Hindlimb muscle (tissue), 1 donor: ENCODE results near the gene FBLN1. TPM values are rescaled to one million over a fixed set of nuclear protein-coding genes. Genes with fewer than 3 reads are reported as not detected.
"Not testable (repeated sequence)": the region's sequence is repeated elsewhere in the genome, so short reads cannot be mapped to it uniquely, and the experiment has no call there.

ENCODE experiments used
- DNase-seq: peaks from one replicate; pipeline ENCODE4 v3.0.0-alpha.2; 2013
- polyA plus RNA-seq: library from polyadenylated mRNA; unstranded; fragments of 120-200 nt; gene quantifications from one replicate; pipeline ENCODE4 v1.2.1, GENCODE V29; 2013; ENCODE audit not compliant: insufficient read length

Gene FBLN1
- polyA plus RNA-seq, 1 donor = 134 TPM

DNA sequence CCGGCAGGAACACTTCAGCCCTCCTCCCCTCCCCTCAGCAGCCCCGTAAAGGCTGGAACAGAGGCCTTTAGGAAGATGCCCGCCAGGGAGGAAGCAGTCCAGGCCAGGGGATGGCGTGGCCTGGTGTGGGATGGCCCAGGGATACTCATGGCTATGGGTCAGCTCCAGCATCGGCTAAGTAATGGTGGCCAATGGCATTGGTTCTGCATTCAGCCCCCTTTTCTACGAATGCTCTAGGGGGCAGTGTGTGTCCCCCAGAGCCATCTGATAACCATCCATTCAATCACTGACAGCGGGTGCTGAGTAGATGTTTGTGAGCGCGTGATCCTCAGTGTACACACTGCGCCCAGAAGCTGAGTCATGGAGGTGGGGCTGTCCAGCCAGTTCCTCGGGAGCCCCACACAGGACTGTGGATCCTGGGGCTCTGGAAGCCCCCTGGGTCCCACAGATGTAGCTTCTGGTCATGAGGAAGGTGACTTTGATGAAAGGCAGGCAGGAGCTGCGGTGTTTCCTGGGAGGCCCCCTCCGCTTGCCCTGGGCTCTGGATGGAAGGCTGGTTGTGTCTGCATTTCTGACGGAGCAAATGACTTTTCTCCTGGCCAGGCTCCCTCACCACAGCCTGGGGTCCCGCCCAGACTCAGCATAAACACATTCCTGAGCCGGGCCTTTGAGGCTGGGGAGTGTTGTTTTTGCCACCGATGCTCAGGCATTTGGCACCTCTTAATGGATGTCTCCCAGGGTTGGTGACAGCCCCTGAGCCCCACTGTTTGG lies 46.5 kb downstream of the FBLN1 start:
- DNase-seq = no peak

DNA sequence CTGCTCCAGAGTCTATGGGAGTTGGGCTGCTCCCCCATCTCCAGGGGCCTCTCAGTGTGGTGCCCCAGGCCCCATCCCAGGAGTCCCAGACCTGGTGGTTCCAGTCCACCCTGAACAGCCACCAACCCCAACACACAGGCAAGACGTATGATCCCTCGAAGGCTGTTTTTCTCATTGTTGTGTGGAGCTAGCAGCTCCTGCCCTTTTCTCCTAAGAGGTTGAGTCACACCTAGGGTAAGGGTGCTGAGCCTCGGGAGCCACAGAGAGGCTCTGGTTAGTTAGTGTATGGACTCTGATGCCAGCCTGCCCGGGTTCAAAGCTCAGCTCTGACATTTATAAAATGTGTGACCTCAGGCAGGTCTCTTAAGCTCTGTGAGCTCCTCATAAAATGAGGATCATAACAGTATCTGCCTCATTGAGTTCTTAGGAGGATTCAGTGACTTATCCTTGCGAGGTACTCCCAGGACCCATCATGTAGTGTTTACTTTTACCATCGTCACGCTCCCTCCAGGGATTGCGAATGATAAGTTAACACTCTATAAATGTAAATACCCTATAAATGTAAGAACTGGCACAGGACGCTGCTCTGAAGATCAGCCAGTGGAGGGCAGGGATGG lies 47.2 kb downstream of the FBLN1 start:
- DNase-seq = no peak

DNA sequence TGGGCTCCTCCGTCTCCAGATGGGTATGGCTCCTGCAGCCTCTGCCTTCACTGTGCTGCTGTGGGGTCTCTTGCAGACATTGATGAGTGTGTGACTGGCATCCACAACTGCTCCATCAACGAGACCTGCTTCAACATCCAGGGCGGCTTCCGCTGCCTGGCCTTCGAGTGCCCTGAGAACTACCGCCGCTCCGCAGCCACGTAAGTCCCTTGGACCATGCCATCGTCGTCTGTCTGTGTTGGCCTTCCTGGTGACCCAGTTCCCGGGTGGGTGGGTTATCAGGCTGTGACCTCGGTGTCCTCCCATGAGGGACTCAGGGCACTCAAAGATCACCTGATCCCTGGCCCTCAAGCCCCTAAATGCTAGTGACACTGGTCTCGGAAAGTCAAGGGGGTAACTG lies 47.7 kb downstream of the FBLN1 start:
- DNase-seq = no peak

DNA sequence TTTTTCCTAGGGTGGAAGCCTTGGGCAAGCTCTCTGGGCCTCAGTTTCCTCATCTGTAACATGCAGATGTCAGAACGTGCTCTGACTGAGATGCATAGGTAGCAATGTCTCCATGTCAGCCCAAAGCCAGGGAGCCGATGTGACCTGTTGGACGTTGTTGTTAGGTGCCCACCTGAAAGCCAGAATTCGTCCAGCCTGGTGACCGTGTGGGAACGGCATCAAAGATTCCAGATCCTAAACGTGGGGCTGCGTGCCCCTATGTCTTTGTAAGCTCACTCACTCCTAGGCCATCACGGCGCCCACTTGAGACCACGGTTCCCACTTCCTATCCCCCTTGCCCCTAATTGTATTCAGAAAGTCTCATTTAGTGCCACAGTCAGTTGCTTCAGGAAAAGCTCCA lies 48.2 kb downstream of the FBLN1 start:
- no peak for DNase-seq

DNA sequence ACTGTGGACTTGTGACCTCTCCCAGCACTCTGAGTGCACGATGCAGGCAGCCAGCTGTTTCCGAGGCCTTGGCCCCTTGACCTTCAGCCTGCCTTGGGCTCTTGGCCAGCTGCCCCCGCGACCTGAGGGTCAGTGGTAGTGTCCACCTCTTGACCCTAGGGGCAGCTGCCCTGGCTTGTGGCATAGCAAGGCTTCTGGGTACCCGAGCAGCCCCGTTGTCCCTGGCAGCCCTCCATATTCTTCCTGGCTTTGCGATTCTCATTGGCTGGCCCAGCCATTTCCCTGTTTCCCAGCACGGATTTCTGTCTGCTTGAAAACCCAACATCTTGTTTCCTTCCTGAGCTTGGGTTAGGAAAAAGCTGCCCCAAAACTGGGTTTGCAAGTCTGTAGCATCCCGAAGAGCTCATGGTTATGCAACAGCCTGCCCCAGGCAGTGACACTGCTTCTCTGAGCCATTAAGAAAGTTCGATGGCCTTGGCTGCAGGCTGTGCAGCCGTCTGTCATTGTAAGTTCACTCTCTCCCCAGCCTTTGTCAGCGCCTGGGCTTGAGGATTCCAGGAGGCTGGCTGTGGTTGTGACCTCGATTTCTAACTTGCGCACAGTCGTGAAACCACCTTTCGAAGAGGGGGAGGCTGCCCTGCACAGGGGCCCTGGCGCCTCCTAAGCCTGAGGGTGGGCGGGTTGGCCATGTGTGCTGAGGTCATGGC lies 48.8 kb downstream of the FBLN1 start:
- DNase-seq = no peak

DNA sequence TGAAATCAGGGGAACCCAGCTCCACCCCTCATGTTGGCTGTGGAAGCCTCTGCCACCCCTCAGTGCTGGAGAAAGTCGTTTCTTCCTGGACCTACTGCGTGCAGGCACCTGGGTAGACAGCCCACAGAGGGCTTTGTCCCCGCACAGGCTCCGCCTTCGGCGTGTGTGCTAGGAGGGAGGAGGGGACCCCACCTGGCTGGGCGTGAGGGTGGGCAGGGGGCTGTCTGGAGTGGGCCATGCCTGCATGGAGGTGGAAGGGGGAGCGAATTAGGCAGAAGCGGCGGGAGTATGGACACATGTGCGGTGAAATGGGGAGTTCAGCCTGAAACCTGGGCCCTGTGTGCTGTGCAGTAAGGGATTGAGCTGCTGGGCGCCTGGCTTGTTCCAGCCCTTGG lies 49.3 kb downstream of the FBLN1 start:
- DNase-seq = no peak

DNA sequence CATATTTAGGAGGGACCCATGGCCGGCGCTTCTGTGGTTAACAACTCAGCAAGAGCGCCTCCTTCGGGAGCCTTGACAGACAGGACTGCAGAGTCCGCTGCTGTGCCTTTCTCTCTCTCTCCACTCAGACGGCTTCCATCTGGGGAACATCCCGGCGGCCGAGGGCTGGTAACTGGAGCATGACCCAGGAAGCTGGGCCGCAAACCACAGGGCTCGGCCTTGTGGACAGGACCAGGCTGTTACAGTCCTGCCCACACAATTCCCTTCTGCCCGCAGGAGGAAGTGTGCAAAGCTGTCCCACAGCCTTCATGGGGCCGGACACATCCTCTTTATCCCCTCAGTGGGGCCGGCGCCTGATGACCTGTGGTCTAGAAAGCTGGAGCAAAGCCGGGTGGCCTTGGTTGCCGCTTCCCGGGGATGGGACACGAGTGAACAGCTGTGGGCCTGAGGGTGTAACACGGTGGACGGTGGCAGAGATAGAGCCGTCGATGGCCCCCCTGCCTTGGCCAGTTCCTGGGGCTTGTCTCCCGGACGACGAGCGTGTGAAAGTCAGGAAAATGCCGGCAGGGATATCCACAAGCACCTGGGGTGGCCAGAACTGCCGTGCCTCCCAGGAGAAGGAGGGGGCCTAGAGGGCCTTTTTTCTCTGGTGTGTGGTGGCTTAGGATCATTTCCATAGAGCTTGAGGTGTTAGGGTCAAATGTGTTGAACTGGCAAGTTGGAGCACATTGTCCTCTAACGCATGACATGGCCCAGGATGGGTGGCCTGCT lies 50.1 kb downstream of the FBLN1 start:
- DNase-seq = peak; percentile 50

DNA sequence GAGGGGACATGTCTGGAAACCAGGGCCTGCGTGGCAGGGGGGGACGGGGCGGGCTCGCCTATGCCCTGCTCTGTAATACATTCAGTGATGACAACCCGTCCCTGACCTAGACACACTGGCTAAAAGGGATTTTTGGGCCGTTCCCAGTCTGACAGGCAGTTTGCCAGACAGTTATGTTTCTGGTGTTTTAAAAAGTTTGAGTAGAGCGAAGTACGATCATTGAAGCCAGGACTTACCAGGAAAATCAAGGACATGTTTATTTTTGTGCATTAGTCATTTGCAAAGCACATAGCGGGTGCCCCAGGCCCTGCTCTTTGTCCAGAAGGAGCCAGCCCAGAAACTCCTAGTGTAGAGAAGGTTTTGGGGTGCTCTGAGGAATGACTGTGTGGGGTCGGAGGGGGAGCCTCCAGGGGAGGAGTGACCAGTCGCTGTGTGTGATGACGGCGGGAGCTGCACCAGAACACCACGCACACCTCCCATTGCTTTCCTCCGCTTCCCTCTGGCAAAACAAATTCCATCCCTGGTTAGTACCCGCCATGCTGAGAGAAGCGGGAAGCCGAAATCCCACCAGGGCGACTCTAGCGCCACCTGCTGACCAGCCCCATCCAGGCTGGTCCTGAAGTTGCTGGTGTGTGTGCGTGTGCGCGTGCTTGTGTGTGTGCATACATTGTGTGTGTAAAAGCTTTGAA lies 50.8 kb downstream of the FBLN1 start:
- peak; percentile 87 for DNase-seq

DNA sequence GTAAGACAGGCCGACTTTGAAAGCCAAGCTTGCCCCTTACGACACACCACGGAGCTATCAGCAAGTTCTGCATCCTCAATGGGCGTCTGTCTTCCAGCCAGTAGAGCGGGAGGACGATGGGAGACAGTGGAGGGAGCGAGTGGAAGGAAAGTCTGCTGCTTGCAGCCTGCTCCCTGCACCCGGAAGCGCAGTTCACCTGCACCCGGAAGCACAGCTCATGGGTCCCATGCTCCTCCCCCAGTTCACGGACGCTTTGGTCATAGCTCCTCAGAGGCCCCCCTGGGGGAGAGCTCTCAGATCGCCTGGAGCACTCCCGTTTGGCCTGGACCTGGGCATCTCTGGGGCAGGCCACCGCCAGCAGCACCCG lies 51.3 kb downstream of the FBLN1 start:
- no peak for DNase-seq

DNA sequence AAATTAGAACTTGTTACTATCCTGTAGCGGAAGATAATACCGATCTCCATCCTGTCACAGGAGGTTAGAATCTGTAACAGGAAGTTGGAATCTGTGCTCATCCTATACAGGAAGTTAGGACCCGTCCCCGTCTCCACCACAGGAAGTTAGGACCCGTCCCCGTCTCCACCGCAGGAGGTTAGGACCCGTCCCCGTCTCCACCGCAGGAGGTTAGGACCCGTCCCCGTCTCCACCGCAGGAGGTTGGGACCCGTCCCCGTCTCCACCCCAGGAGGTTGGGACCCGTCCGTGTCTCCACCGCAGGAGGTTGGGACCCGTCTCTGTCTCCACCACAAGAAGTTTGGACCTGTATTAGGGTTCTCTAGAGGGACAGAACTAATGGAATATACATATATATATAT lies 52.2 kb downstream of the FBLN1 start:
- no peak for DNase-seq

DNA sequence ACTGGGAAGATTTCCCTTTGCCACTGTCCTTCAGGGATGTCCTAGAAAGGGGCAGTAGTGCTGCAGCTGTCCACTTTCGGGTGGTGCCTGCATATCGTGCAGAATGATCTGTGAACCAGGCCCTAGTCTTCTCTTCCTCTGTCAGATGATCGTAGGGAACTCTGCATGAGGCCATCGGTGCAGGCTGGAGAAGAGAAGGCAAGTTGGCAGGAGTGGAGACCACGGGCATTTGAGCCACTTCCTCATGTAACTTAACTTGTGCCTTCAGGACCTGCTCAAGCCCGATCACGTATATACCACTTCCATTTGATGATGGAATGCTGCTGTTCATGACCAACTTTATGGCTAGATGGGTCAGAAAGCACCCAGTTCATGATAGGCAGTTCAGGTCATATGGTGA lies 55.2 kb downstream of the FBLN1 start:
- DNase-seq = not testable (repeated sequence)

DNA sequence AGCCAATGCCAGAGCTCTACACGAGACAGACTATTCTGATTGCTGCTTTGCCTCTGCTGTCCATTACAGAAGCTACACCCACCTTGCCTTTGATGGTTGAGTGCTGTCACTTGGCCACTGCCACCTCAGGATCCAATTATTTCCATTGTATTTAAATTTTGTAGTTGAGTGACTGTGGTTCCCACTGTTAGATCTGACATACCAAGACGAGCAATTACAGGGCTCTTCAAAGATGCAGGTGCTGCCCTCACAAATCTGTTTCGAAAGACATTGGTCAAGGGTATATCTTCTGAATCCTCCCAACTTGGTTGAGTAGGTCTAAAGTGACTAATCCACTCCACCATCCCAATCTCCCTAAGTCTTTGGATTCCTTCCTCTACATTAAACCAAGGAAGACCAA lies 57.4 kb downstream of the FBLN1 start:
- DNase-seq = not testable (repeated sequence)

DNA sequence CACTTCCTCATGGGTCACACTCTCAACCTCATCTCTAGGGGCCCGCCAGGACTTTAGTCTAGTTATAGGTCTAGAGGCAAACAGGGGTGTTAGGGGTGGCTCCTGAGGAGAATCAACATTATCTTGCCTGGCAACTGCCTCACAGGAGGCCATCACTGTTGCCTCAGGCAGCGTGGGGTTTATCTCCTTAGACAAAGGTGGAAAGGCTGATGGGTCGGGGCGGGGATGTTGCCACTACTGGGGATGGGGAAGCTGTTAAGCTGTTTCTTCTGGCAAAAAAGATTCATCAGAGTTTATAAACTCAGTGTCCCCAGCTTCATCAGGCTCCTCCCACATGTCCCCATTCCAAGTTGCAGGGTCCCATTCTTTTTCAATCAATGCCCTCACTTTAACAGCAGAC lies 58.1 kb downstream of the FBLN1 start:
- not testable (repeated sequence) for DNase-seq

DNA sequence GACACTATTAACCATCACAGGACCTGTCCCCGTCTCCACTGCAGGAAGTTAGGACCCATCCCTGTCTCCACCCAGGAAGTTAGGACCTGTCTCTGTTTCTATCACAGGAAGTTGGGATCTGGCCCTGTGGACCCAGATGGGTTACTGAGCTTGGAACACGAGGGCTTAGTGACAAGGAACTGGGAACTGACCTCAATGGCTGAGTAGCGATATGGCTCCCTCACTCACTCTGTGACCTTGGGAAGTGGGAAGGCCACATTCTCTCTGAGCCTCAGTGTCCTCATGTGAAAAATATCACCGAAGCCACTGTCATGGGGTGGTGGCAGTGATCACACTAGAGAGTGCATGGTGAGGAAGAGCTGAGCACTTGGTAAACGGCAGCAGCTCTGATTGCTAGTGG lies 59.4 kb downstream of the FBLN1 start:
- DNase-seq = no peak

DNA sequence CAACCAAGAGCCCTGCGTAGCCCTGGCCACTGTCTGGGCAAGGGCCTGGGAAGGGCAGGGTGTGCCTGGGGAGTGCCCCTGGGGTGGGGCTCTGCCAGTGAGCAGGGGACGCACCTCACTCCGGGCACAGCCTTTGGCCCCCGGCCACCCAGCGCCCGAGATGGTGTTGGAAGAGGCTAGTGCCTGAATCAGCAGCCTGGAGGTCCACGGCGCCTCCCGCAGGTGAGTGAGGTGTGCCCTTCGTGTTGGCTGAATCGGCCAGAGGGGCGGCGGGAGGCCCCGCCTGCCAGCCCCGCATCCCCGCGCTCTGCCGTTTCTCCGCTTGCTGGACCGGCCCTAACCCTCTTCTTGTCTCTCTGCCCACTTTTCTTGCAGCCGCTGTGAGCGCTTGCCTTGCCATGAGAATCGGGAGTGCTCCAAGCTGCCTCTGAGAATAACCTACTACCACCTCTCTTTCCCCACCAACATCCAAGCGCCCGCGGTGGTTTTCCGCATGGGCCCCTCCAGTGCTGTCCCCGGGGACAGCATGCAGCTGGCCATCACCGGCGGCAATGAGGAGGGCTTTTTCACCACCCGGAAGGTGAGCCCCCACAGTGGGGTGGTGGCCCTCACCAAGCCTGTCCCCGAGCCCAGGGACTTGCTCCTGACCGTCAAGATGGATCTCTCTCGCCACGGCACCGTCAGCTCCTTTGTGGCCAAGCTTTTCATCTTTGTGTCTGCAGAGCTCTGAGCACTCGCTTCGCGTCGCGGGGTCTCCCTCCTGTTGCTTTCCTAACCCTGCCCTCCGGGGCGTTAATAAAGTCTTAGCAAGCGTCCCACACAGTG lies 60.1 kb downstream of the FBLN1 start:
- DNase-seq = no peak

DNA sequence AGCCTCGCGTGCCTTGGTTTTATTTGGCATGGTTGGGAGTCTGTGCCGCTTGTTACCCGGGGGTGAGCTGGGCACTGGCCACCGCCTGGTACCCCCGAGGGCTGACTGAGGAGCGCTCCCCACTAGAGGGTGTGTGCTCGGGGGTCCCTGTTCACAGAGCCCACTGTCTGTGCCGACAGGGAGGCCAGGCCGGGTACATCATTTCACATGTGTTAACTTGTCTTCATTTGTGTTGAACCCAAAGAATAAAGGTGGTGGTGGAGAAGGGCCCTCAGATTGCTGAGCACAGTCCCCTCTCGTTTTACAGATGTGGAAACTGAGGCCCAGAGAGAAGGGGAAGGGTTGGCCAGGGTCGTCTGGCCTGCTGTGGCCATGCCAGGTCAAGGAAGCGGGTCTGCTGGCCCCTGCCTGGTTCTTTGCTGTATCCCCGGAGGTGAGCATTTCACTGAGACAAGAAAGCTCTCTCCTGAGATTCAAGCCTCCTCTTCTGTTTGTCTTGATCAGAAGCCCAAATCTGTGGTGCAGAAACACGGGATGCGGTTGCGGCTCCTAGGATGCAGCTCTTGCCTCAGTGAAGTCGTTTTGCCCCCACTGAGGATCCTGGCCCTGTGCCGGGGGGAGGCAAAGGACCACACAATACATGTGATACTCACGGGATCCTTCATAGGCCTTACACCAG lies 60.8 kb downstream of the FBLN1 start:
- no peak for DNase-seq

DNA sequence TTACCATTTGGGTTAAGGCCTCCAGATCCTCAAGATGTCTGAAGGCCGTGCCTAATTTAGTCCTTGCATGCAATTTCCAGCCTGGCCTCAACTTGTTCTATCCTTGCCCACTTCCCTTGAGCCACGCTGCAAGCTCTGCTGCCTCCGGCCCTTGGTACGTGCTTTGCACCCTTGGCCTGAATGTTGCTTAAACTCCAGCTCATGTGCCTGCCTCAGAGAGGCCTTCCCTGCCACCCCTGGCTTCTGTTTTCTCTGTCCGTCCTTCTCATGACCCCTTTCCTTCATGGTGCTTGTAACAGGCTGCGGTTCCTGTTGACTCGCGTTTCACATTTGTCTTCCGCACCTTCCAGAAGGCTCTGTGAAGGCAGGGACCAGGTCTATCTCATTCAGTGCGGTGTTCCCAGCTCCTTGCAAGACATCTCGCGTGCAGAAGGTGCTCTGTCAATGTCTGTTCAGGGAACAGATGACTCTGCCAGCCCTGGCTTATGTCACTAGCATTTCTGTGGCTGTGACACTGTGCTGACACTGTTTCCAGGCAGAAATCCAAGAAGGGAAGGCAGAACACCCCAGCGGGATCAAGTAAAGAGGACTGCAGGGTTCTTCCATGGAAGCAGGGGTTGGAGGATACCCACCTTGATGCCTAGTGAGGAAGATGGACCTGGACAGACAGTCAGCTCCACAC lies 61.8 kb downstream of the FBLN1 start:
- no peak for DNase-seq

DNA sequence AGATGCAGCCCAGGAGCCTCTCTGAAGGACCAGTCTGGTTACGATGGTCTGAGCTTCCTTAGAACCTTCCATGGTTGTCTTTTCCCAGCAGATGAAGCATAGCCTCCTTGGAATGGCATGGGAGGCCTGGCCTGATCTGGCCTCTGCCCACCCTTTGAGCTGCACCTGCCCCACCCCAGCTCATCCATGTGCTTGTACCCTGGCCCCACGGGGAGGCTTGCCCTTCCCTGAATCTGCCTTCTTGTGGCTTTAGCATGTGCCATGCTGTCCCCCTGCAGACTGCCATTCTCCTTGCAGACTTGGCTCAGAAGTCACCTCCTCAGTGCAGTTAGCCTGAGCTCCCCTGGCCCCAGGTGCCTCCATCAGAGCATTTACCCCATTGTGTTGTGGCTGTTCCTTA lies 62.5 kb downstream of the FBLN1 start:
- no peak for DNase-seq

DNA sequence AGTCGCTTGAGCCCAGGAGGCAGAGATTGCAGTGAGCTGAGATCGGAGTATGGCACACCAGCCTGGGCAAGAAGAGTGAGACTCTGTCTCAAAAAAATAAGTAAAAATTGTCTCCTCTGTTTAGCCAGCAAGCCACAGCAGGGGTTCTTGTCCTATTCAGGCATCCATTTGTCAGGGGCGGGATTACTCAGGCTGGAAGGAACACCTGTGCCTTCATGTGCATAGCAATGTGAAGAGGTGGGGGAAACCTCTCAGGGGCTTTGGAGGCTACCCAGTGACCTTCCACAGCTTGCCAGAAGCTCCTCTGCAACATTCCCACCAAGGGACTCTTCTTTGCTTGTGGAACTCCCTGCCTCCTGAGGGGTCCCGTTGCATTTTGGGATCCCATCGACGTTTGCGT lies 63.3 kb downstream of the FBLN1 start:
- no peak for DNase-seq

DNA sequence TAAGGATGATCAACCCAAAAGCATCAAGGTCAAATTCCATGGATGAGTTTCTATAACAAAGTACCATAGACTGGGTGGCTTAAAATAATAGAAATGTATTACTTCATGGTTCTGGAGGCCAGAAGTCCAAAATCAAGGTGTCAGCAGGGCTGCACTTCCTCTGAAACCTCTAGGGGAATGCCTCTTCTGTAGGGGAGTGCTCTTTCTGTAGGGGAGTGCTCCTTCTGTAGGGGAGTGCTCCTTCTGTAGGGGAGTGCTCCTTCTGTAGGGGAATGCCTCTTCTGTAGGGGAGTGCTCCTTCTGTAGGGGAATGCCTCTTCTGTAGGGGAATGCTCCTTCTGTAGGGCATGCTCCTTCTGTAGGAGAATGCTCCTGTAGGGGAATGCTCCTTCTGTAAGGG lies 65.5 kb downstream of the FBLN1 start:
- DNase-seq = no peak
